Heart left ventricle (tissue), 13 donors: ENCODE data around the gene PHF2.

Experiments
- POLR2A ChIP-seq, 2 donors: fragments of 450-650 bp; IDR thresholded peaks; one replicate each; pipeline ENCODE4 v1.6.1; 2017; ENCODE audit warnings: antibody characterized with exemption in 2 of 2, mild to moderate bottlenecking in 2 of 2, moderate library complexity in 2 of 2
- TF ChIP-seq, protein P1 (sequence below), 12 donors: fragments of 200-600 bp; sonication (generic) in 4 of 12; IDR thresholded peaks; one replicate each; pipeline versions ENCODE4 v1.5.0 to v1.8.0; 2018 to 2022; ENCODE audit warnings: antibody characterized with exemption in 12 of 12, mild to moderate bottlenecking in 5 of 12
- donor health status: ischemic (EF 13 %, LVEDD 7.1; RV severe dilation, severe dysfunction).
- donor health status: DM: no; HTN: yes; CAD: no.
- donor health status: DM: no; HTN: no; CAD: no.
- donor health status: ischemic (EF 25% LVEDD 6.9; RV normal size, moderate dysfunction).
- donor health status: ischemic (EF 25% LVEDD 5.7; RV mildly dilated, moderate dysfunction).
- donor health status: ischemic (EF 35%, LVEDD 5.7; RV mildly dilated, moderate dysfunction).
- donor health status: nonischemic (EF 11% LVEDD 7.7; RV severe dilation, severe dysfunction).
- donor health status: DM: yes; HTN: yes; CAD: no.
- donor health status: PGD.
- donor health status: ischemic (EF 29% LVEDD 5.4; RV normal size, mild dysfunction).
- donor health status: nonischemic (EF 23%, LVEDD 6.1; RV moderate dilation, normal function).

DNA sequence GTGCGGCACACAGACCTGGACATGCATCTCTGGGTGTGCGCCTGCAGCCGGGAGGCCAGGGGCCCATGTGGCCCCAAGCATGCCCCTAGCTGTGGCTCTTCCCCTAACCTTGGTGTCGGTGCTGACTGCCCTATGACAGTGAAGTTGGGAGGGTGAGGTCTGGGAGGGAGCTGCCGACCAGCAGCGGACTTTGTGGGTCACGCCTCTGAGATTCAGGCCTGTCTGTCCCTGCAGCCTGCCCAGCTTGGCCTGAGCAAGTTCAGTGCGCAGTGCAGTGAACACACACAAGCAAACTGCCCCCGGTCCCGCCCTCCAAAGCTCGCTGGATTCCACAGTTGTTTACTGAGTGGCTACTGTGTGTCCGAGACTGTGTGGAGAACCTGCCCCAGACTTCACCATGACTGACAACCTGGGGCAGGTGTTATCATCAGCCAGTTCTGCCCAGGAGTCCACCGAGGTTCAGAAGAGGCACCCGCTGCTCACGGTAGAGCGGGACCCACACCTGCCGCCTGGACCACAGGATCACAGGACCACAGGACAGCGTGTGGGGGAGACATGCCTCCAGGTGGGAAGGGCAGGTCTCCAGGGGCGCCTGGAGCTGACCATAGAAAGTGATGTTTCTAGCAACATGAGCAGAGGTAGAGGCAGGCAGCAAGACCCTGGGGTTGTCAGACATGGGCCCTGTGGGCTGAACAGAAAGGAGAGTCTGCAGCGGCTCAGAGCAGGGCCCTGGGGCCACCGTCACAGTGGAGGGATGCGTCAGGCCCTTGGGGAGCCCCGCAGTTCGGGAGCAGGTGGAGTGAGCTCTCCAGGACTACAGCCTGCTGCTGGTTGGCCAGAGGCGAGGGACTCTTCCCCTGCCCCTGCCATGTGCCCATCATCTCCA lies 105.1 kb downstream of the PHF2 start:
- TF ChIP-seq, protein P1, sequence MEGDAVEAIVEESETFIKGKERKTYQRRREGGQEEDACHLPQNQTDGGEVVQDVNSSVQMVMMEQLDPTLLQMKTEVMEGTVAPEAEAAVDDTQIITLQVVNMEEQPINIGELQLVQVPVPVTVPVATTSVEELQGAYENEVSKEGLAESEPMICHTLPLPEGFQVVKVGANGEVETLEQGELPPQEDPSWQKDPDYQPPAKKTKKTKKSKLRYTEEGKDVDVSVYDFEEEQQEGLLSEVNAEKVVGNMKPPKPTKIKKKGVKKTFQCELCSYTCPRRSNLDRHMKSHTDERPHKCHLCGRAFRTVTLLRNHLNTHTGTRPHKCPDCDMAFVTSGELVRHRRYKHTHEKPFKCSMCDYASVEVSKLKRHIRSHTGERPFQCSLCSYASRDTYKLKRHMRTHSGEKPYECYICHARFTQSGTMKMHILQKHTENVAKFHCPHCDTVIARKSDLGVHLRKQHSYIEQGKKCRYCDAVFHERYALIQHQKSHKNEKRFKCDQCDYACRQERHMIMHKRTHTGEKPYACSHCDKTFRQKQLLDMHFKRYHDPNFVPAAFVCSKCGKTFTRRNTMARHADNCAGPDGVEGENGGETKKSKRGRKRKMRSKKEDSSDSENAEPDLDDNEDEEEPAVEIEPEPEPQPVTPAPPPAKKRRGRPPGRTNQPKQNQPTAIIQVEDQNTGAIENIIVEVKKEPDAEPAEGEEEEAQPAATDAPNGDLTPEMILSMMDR (IDR thresholded peaks at IDR 0.05): no peak
- TF ChIP-seq POLR2A (IDR thresholded peaks at IDR 0.05): no peak
